Measurements from ENCODE around the gene CD207. TPM values are rescaled to one million over a fixed set of nuclear protein-coding genes. Genes with fewer than 3 reads are reported as not detected.
A peak's percentile ranks its signal among the peaks of the same experiment; 100 is the strongest.

CD207 gene
- total and polyA plus RNA-seq, 7 experiments from 2014 or later, result 0.27 TPM; not detected in 6

- ATAC-seq (no peak), DNase-seq (no peak)
- no peaks in the 10 kb centered on the region for H3K9me3 ChIP-seq (ENCODE audit: control insufficient read depth in 2 of 3, low read length in 3 of 3)
- POLR2A ChIA-PET, result no interaction called here
- peak overlapping the region in 1 of 10 donors; percentile 10 for H3K4me3 Mint-ChIP-seq
- no peaks in the 10 kb centered on the region for H3K27me3 ChIP-seq (ENCODE audit: control insufficient read depth in 2 of 2, insufficient read depth in 2 of 2, low read length in 2 of 2)
- H3K4me3 ChIP-seq (ENCODE audit: low read length), result no peak overlapping the region
- CTCF ChIA-PET, result interaction anchor here (0.6 kb wide), 1 partner anchor 31 kb away, joined by 3 read pairs; no protein-coding TSS in a partner anchor
- no peaks in the 10 kb centered on the region for H3K9me3 Mint-ChIP-seq
- intact Hi-C loops (cut with micrococcal nuclease), result no loop called here
- peaks cover 0 to 3% (median 0%) of the 10 kb centered on the region in 5 donors for H3K27me3 Mint-ChIP-seq
- peaks cover 9 to 31% (median 14%) of the 10 kb centered on the region in 7 donors for H3K4me1 Mint-ChIP-seq
- peak overlapping the region in 4 of 9 donors; percentile 14 to 84 (median 41) for H3K27ac Mint-ChIP-seq
- no peak overlapping the region for H3K27ac ChIP-seq (ENCODE audit: low read depth, low read length)
- H3K4me1 ChIP-seq (ENCODE audit: control insufficient read depth in 2 of 2, insufficient read depth in 2 of 2, low read length in 2 of 2), result peaks cover 0 to 8% of the 10 kb centered on the region in 2 donors
- no peaks in the 10 kb centered on the region for H3K36me3 ChIP-seq (ENCODE audit: control insufficient read depth in 2 of 3, insufficient read depth in 3 of 3, low read length in 3 of 3)
- H3K36me3 Mint-ChIP-seq, result peaks cover 0 to 5% (median 0%) of the 10 kb centered on the region in 5 donors
Measured at GRCh38 chr2:70826696-70827350, 8.8 kb downstream of the CD207 start.

- intact Hi-C loops (cut with micrococcal nuclease), result no loop called here
Measured at GRCh38 chr2:70823249-70823648, 12.4 kb downstream of the CD207 start.

GRCh38 chr2:70822843-70823242 is 12.8 kb downstream of the CD207 start:
- no peaks in the 10 kb centered on the region for H3K36me3 ChIP-seq (ENCODE audit: control insufficient read depth in 2 of 3, insufficient read depth in 3 of 3, low read length in 3 of 3)
- Mint-ChIP-seq H3K27ac (peak overlapping the region in 3 of 9 donors; percentile 25 to 81 (median 58)), H3K27me3 (peaks cover 0 to 8% (median 4%) of the 10 kb centered on the region in 5 donors), H3K36me3 (peaks cover 0 to 5% (median 0%) of the 10 kb centered on the region in 5 donors), H3K9me3 (no peaks in the 10 kb centered on the region), H3K4me1 (peaks cover 9 to 27% (median 10%) of the 10 kb centered on the region in 7 donors), H3K4me3 (peak overlapping the region in 3 of 10 donors; percentile 9 to 58 (median 27))
- no peaks in the 10 kb centered on the region for H3K9me3 ChIP-seq (ENCODE audit: control insufficient read depth in 2 of 3, low read length in 3 of 3)
- no peak overlapping the region for H3K4me3 ChIP-seq (ENCODE audit: low read length)
- ATAC-seq (peak; percentile 10), DNase-seq (peak in 3 of 9 donors; percentile 2 to 16 (median 5))
- ChIA-PET POLR2A (no interaction called here), CTCF (no interaction called here)
- intact Hi-C loops (cut with micrococcal nuclease), result no loop called here
- H3K4me1 ChIP-seq (ENCODE audit: control insufficient read depth in 2 of 2, insufficient read depth in 2 of 2, low read length in 2 of 2), result peaks cover 0 to 8% of the 10 kb centered on the region in 2 donors
- H3K27me3 ChIP-seq (ENCODE audit: control insufficient read depth in 2 of 2, insufficient read depth in 2 of 2, low read length in 2 of 2), result no peaks in the 10 kb centered on the region
- no peak overlapping the region for H3K27ac ChIP-seq (ENCODE audit: low read depth, low read length)

More at GRCh38 chr2:70823249-70823648, 12.4 kb downstream of the CD207 start:
- Histone ChIP-seq H3K27ac (ENCODE audit: low read depth, low read length) (no peak overlapping the region), H3K4me1 (ENCODE audit: control insufficient read depth in 2 of 2, insufficient read depth in 2 of 2, low read length in 2 of 2) (peaks cover 0 to 8% of the 10 kb centered on the region in 2 donors), H3K9me3 (ENCODE audit: control insufficient read depth in 2 of 3, low read length in 3 of 3) (no peaks in the 10 kb centered on the region), H3K4me3 (ENCODE audit: low read length) (no peak overlapping the region), H3K27me3 (ENCODE audit: control insufficient read depth in 2 of 2, insufficient read depth in 2 of 2, low read length in 2 of 2) (no peaks in the 10 kb centered on the region), H3K36me3 (ENCODE audit: control insufficient read depth in 2 of 3, insufficient read depth in 3 of 3, low read length in 3 of 3) (no peaks in the 10 kb centered on the region)
- no peak for DNase-seq
- Mint-ChIP-seq H3K27ac (peak overlapping the region in 2 of 9 donors; percentile 25 to 81), H3K36me3 (peaks cover 0 to 5% (median 0%) of the 10 kb centered on the region in 5 donors), H3K9me3 (no peaks in the 10 kb centered on the region), H3K4me1 (peaks cover 9 to 30% (median 10%) of the 10 kb centered on the region in 7 donors), H3K27me3 (peaks cover 0 to 4% (median under 1%) of the 10 kb centered on the region in 5 donors), H3K4me3 (peak overlapping the region in 1 of 10 donors; percentile 27)
- ATAC-seq, result peak; percentile 45
- ChIA-PET CTCF (no interaction called here), POLR2A (no interaction called here)

- intact Hi-C loops (cut with micrococcal nuclease), result no loop called here
- H3K36me3 Mint-ChIP-seq, result peaks cover 0 to 5% (median 0%) of the 10 kb centered on the region in 5 donors
Measured at GRCh38 chr2:70820499-70820898, 15.1 kb downstream of the CD207 start, which contains the start of gene CLEC4F. TSS of gene CLEC4F (minus strand) at chr2:70820599. CDS start at chr2:70820523, 76 bp downstream.

GRCh38 chr2:70817284-70817954 is 18.2 kb downstream of the CD207 start:
- no peak overlapping the region for H3K4me3 Mint-ChIP-seq
- H3K9me3 Mint-ChIP-seq, result no peaks in the 10 kb centered on the region
- no peak overlapping the region for H3K27ac Mint-ChIP-seq
- Histone ChIP-seq H3K9me3 (ENCODE audit: control insufficient read depth in 2 of 3, low read length in 3 of 3) (no peaks in the 10 kb centered on the region), H3K27ac (ENCODE audit: low read depth, low read length) (no peak overlapping the region), H3K4me3 (ENCODE audit: low read length) (no peak overlapping the region), H3K27me3 (ENCODE audit: control insufficient read depth in 2 of 2, insufficient read depth in 2 of 2, low read length in 2 of 2) (no peaks in the 10 kb centered on the region), H3K4me1 (ENCODE audit: control insufficient read depth in 2 of 2, insufficient read depth in 2 of 2, low read length in 2 of 2) (peaks cover 0 to 2% of the 10 kb centered on the region in 2 donors), H3K36me3 (ENCODE audit: control insufficient read depth in 2 of 3, insufficient read depth in 3 of 3, low read length in 3 of 3) (no peaks in the 10 kb centered on the region)
- ATAC-seq, result no peak
- DNase-seq, result no peak
- intact Hi-C loops (cut with micrococcal nuclease), result no loop called here
- peaks cover 0 to 14% (median 4%) of the 10 kb centered on the region in 5 donors for H3K27me3 Mint-ChIP-seq
- ChIA-PET POLR2A (no interaction called here), CTCF (no interaction called here)
- peaks cover 0 to 6% (median 2%) of the 10 kb centered on the region in 7 donors for H3K4me1 Mint-ChIP-seq
- no peaks in the 10 kb centered on the region for H3K36me3 Mint-ChIP-seq

More at GRCh38 chr2:70820499-70820898, 15.1 kb downstream of the CD207 start, which contains the start of gene CLEC4F:
- ChIA-PET CTCF (no interaction called here), POLR2A (no interaction called here)
- Mint-ChIP-seq H3K27ac (no peak within 1 kb of the TSS), H3K4me1 (peaks cover 3 to 18% (median 9%) of the 10 kb centered on the region in 7 donors), H3K27me3 (peaks cover 0 to 11% (median 4%) of the 10 kb centered on the region in 5 donors), H3K9me3 (no peaks in the 10 kb centered on the region), H3K4me3 (no peak within 1 kb of the TSS)
- H3K4me3 ChIP-seq (ENCODE audit: low read length), result no peak within 1 kb of the TSS
- peaks cover 0 to 8% of the 10 kb centered on the region in 2 donors for H3K4me1 ChIP-seq (ENCODE audit: control insufficient read depth in 2 of 2, insufficient read depth in 2 of 2, low read length in 2 of 2)
- no peaks in the 10 kb centered on the region for H3K9me3 ChIP-seq (ENCODE audit: control insufficient read depth in 2 of 3, low read length in 3 of 3)
- no peak for DNase-seq
- no peak for ATAC-seq
- no peak within 1 kb of the TSS for H3K27ac ChIP-seq (ENCODE audit: low read depth, low read length)
- no peaks in the 10 kb centered on the region for H3K27me3 ChIP-seq (ENCODE audit: control insufficient read depth in 2 of 2, insufficient read depth in 2 of 2, low read length in 2 of 2)
- H3K36me3 ChIP-seq (ENCODE audit: control insufficient read depth in 2 of 3, insufficient read depth in 3 of 3, low read length in 3 of 3), result no peaks in the 10 kb centered on the region

- Mint-ChIP-seq H3K27me3 (peaks cover 0 to 14% (median 4%) of the 10 kb centered on the region in 5 donors), H3K27ac (no peak overlapping the region), H3K9me3 (no peaks in the 10 kb centered on the region), H3K36me3 (no peaks in the 10 kb centered on the region), H3K4me1 (peaks cover 0 to 3% (median 0%) of the 10 kb centered on the region in 7 donors), H3K4me3 (no peak overlapping the region)
- Histone ChIP-seq H3K27me3 (ENCODE audit: control insufficient read depth in 2 of 2, insufficient read depth in 2 of 2, low read length in 2 of 2) (no peaks in the 10 kb centered on the region), H3K4me3 (ENCODE audit: low read length) (no peak overlapping the region), H3K27ac (ENCODE audit: low read depth, low read length) (no peak overlapping the region), H3K4me1 (ENCODE audit: control insufficient read depth in 2 of 2, insufficient read depth in 2 of 2, low read length in 2 of 2) (no peaks in the 10 kb centered on the region), H3K9me3 (ENCODE audit: control insufficient read depth in 2 of 3, low read length in 3 of 3) (no peaks in the 10 kb centered on the region), H3K36me3 (ENCODE audit: control insufficient read depth in 2 of 3, insufficient read depth in 3 of 3, low read length in 3 of 3) (no peaks in the 10 kb centered on the region)
- no peak for DNase-seq
- intact Hi-C loops (cut with micrococcal nuclease), result no loop called here
- ATAC-seq, result no peak
- ChIA-PET POLR2A (interaction anchor here (0.6 kb wide), 1 partner anchor 575 kb away, joined by 4 read pairs; no protein-coding TSS in a partner anchor), CTCF (no interaction called here)
Measured at GRCh38 chr2:70816726-70817125, 18.9 kb downstream of the CD207 start.

Measured in naive thymus-derived CD4-positive, alpha-beta T cell (primary cell).